GM18873 (cell line): ENCODE results near the gene CLTCL1.
"Not testable (repeated sequence)": the region's sequence is repeated elsewhere in the genome, so short reads cannot be mapped to it uniquely, and the experiment has no call there.

Experiments
- ATAC-seq: cut with Tn5 transposase; IDR thresholded peaks from one replicate; pipeline ENCODE4 v1.9.1; 2021; ENCODE audit warnings: mild to moderate bottlenecking, moderate library complexity, moderate number of reproducible peaks; ENCODE audit not compliant: unreplicated experiment, low FRiP score

The CLTCL1 gene

DNA sequence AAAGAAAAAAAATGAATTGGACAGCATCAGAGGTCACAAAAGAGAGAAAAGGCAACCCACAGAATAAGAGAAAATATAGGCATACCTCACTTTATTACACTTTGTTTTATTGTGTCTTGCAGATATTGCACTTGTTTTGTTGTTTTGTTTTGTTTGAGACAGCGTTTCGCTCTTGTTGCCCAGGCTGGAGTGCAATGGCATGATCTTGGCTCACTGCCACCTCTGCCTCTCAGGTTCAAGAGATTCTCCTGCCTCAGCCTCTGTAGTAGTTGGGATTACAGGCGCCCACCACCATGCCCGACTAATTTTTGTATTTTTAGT is 32.6 kb downstream of the CLTCL1 start:
- ATAC-seq = not testable (repeated sequence)

DNA sequence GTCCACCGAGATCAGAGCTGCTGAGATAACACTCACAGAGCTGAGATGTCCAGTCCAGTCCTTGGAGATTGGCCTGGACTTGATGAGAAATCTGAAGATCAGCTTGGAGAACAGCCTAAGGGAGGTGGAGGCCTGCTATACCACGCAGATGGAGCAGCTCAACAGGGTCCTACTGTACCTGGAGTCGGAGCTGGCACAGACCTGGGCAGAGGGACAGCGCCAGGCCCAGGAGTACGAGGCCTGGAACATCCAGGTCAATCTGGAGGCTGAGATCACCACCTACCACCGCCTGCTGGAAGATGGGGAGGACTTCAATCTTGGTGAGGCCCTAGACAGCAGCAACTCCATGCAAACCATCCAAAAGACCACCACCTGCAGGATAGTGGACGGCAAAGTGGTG is 33.1 kb downstream of the CLTCL1 start:
- no peak for ATAC-seq

DNA sequence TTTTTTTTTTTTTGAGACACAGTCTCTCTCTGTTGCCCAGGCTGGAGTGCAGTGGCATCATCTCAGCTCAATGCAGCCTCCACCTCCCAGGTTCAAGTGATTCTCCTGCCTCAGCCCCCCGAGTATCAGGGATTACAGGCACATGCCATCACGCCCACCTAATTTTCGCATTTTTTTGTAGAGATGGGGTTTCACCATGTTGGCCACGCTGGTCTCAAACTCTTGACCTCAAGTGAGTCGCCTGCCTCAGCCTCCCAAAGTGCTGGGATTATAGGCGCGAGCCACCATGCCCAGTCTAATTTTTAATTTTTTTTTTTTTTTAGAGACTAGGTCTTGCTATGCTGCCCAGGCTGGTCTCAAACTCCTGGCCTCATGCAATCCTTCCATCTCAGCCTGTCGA is 35.2 kb downstream of the CLTCL1 start:
- ATAC-seq = not testable (repeated sequence)

- ATAC-seq = no peak
Measured at GRCh38 chr22:19253143-19253542, 38.4 kb downstream of the CLTCL1 start.

GRCh38 chr22:19244600-19245352 is 46.7 kb downstream of the CLTCL1 start:
- ATAC-seq = no peak

- no peak for ATAC-seq
Measured at GRCh38 chr22:19242699-19243098, 48.8 kb downstream of the CLTCL1 start.

DNA sequence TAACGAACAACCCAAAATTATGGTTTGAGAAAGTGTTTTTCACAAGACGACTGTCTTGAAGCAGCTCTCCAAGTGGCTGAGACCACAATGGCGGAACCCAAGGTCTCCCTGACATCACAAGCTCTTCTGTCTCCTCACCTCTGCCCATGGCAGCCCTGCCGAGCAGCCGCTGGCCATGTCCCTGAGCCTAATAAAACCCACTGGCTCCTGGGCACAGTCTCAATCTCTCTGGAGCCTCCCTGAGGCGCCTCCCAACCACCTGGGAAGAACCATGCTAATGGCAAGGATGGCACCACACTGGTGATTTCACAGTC is 50.0 kb downstream of the CLTCL1 start:
- no peak for ATAC-seq

- no peak for ATAC-seq
Measured at GRCh38 chr22:19240813-19241592, 50.5 kb downstream of the CLTCL1 start.

GRCh38 chr22:19239464-19239863 is 52.1 kb downstream of the CLTCL1 start:
- ATAC-seq = no peak

DNA sequence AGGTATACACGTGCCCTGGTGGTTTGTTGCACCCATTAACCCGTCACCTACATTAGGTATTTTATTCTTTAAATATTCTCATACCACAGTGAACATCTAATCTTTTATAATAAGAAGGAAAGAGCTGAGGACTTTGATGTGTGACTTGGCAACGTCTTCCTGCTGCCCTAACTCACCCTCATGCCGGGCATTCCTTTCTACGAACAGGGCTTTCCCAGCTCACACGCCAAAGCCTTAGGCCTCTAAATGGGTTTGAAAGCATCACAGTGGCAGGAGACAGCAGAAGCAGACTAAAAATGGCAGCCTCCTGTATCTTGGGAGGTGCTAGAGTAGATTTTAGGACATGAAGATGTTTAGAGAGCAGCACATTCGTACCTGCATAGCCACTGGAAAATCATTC is 52.6 kb downstream of the CLTCL1 start:
- no peak for ATAC-seq

GRCh38 chr22:19235874-19236273 is 55.6 kb downstream of the CLTCL1 start:
- ATAC-seq = no peak

- no peak for ATAC-seq
Measured at GRCh38 chr22:19234126-19234896, 57.2 kb downstream of the CLTCL1 start.

- no peak for ATAC-seq
Measured at GRCh38 chr22:19233189-19233661, 58.3 kb downstream of the CLTCL1 start.

- no peak for ATAC-seq
Measured at GRCh38 chr22:19232623-19233022, 58.9 kb downstream of the CLTCL1 start.

- no peak for ATAC-seq
Measured at GRCh38 chr22:19231986-19232385, 59.5 kb downstream of the CLTCL1 start.

GRCh38 chr22:19229600-19229999 is 61.9 kb downstream of the CLTCL1 start:
- ATAC-seq = no peak

GRCh38 chr22:19228179-19228578 is 63.3 kb downstream of the CLTCL1 start:
- no peak for ATAC-seq

DNA sequence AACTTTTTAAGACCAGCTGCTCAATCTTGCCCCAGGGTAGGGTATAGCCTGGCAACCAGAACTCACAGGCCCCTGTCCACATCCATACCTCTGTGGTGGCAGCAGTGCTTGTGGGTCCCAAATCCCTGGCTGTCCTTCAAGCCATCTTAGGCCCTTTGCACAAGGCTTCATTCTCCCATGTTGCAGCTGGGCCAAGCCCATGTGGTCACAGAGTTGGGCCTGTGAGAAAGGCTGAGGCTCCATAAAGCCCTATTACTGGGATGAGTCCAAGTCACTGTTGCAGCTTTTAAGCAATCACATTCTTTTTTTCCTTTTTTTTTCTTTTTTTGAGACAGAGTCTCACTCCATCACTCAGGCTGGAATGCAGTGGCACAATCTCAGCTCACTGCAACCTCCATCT is 65.1 kb downstream of the CLTCL1 start:
- no peak for ATAC-seq

GRCh38 chr22:19225560-19225959 is 66.0 kb downstream of the CLTCL1 start:
- no peak for ATAC-seq

DNA sequence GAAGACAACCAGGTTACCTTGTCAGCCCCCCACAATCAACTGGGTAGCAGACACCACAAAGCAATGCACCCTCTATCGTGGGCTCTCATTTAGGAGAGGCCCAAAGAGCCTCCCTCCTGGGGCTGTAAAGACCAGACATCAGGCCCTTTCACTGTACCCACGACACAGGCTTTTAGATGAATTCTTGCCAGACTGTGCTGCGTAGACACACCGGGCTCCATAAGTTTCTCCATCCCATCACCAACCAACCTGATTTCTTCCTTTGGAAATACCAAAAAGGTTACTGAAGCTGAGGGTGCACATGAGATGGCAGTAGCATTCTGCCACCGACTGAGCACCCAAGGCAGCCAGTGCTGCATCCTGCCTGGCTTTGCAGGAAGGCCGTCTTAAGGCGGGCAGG is 66.5 kb downstream of the CLTCL1 start:
- no peak for ATAC-seq

DNA sequence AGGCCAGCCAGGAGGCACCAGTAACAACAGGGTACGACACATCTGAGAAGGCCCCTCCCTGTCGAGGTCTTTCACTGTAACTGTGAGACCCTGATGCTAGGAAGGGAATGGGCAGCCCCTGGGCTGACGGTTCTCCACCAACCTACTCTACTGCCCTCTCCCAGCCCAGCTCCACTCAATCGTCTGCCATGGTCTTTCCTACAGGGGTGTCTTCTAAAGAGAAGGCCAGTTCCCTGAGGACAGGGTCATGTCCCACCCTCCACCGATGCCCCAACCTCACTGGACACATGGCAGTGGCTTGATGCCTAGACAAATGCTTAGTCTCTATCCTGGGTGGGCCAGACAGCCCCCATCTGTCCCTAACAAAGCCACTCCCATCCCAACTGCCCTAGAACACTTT is 67.0 kb downstream of the CLTCL1 start:
- no peak for ATAC-seq
